ENCODE measurements around the gene ARHGEF38.

ARHGEF38 gene

DNA sequence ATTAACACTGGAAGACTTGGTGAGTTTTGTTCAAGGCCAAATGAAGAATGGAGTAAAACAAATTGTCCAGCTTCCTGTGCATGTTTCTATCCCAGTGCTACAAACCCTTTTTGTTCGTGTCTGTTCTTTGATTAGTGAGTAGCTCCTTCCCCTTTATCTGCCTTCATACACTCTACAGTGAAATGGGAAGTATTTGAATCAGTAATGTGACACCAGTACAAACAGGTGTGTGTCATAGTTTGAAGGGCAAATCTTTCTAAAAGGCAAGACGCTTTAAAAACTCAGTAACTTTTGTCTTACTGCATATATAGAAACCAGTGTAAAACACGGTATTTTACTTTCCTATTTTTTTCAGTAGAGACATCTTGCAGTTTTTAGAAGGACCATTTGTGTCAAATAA, 5.9 kb downstream of the ARHGEF38 start:
- no peak for DNase-seq (ENCODE audit: low read depth in 2 of 2)

DNA sequence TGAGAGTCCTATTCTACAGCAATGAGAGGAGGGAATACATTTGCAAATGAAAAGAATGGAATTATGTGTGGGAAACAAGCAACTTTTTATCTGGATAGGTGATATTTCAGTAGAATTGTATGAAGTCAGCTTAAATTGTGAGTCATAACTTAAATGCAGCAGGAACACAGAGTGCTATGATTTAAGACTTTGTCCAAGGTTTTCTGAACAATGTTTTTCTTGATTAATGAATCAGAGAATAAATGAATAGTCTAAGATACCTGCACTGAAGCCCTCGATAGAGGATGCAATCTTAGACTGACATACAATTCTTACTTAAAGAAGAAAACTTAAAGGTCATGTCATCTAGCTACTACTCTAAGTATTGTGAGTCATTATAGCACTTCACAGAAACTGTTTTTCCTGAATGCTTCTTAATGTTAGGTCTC, 8.0 kb downstream of the ARHGEF38 start:
- no peak for DNase-seq (ENCODE audit: low read depth in 2 of 2)

DNA sequence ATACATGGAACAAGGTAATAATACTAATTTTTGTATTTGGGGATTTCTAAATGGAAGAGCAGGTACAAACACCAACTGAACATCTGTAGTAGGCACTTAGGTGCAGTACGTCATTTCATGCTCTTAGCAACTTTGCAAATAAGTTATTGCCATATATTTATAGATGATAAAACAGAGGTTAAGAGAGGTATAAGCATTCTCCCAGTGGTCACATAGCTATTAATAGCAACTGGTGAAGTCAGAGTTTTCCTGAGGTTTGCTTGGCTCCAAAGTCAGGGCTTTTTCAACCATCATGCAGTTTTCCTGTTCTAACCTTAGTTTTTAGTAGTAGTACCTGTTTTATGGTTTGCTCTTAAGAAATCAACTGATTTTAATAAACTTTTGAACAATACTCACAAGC, 10.9 kb downstream of the ARHGEF38 start:
- DNase-seq (ENCODE audit: low read depth in 2 of 2) = no peak

DNA sequence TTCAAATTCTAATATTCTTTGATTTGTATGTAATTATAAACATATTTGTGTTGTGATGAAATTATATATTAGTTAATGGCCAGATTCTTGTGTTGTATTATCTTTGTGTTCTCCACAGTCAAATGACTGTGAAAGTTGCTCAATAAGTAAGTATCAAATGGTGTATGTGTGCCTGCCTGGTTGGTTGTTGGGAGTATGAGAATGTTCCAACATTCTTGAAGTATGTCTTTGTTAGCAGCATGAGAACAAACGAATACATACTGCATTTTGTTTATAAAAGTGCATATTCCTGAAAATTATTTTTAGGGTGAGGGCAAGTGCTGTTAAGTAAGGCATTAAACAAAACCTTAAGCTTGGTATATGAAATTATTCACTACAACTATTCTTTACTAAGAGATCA, 16.2 kb downstream of the ARHGEF38 start:
- no peak for DNase-seq (ENCODE audit: low read depth in 2 of 2)

DNA sequence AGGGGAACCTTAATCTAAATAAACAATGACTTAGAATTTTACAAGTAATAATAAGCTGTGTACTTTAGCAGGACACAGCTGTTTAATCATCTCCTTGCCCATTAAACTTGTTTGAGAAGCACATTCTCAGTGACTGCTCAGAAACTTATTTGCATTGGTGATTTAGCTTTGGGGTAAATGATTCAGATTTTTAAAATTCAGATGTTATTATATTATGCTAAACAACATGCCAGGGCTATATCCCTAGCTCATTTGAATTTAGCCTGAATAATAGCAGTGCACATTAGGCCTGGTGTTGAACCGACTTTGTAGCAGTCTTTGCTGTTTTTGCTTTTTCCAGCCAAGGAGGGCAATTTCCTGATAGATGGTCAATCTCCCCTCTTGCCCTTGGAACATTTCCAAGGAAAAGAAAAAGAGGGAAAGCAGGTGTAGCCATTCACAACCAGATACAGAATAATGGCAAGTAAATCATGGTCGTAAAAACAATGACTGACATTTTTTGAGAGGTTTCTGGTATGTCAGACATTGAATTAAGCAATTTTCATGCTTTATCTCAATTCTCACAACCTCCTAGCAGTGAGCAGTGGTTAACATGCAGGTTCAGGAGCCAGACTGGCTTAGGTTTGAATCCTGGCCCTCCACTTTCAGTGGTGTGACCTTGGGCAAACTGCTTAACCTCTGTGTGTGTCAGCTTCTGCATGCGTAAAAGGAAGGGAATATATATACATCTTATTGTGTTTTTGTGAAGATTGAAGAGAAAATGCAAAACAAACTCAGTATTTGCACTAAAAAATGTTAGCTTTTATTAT, 16.8 kb downstream of the ARHGEF38 start:
- no peak for DNase-seq (ENCODE audit: low read depth in 2 of 2)

DNA sequence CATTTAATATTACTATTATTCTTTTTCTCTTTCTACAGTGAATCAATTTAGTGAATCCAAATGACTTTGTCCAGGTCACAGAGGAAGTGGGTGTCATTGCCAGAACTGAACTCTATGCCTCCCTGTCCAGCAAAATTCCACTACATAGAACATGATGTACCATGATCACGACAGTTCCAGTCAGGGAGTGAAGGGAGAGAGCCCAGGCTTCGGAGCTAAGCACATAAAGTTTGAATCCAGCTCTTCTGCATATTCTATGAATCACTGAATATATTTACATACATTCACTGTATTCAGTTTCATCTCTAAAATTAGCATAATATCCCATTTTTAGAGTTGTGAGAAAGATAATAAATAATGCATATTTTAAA, 17.4 kb downstream of the ARHGEF38 start:
- DNase-seq (ENCODE audit: low read depth in 2 of 2) = no peak

DNA sequence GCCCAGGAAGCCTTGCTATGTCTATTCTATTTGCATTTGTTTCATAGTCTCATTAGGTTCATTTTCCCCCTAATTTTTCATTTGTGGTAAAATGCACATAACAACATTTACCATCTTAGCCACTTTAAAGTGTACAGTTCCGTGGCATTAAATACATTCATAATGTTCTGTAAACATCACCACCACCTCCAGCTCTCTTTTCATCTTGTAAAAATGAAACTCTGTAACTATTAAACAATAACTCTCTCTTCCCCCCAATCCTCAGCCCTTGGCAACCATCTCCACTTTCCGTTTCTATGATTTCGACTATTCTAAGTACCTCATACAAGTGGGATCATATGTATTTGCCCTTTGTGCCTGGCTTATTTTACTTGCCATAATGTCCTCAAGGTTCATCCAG, 19.9 kb downstream of the ARHGEF38 start:
- no peak for DNase-seq (ENCODE audit: low read depth in 2 of 2)

DNA sequence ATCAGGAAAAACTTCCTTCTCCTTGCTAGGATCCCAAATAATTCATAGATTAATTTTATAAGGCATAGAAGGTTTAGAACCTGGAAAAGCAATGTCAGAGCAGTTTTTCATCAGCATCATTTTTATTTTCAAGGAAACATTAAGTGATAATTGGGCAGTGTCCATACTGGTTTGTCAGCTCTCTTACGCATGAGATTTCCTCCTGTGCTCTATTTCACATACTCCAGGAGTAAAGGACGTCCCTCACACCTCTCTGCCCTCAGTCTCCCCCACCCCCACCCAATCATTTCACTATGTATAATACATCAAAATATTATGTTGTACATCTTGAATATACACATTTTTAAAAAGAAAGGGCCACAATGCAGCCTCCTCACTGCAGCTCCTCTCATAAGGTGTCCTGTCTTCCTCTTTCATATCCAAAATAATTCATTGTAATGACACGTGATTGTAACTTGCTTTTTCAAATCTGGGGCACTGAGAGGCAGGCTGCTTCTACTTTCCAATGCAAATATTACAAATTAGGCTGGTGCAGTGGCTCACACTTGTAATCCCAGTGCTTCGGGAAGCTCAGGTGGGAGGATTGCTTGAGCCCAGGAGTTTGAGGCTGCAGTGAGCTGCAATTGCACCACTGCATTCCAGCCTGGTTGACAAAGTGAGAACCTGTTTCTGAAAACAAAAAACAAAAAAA, 34.4 kb downstream of the ARHGEF38 start:
- no peak for DNase-seq (ENCODE audit: low read depth in 2 of 2)

DNA sequence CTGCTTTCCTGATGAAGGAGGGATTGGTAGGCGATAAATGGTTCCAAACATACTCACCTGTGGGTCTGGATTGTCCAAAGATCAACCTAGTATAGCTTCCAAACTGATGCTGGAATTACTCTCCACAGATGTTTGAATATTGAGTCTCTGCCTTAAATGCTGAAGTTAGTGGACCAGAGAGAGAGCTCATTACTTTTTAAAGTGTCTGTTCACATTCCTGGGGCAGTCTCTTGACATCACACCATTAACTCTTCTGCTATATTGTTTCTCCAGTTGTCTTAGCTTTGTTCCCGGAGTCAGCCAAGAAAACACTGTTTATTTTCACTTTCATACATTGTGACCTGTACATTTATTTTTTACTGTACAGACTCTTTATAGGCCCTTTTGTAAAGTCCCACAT, 35.4 kb downstream of the ARHGEF38 start:
- no peak for DNase-seq (ENCODE audit: low read depth in 2 of 2)

DNA sequence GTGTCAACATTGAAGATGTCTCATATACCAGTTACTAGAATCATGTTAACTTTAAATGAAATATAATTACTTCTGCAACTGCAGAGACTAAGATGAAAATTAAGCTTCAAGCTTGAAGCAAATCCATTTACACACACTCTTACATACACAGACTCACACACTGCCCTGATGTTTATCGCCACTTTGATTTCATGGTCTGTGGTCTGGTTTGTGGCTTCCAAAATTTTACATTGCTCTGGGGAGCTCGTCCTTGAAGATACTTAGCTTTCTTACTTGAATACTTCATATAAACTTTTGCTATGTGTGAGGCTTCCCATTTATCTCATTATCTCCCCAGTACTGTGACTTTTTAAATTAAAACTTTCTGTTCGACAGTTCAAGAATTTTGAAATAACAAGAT, 35.8 kb downstream of the ARHGEF38 start:
- no peak for DNase-seq (ENCODE audit: low read depth in 2 of 2)

DNA sequence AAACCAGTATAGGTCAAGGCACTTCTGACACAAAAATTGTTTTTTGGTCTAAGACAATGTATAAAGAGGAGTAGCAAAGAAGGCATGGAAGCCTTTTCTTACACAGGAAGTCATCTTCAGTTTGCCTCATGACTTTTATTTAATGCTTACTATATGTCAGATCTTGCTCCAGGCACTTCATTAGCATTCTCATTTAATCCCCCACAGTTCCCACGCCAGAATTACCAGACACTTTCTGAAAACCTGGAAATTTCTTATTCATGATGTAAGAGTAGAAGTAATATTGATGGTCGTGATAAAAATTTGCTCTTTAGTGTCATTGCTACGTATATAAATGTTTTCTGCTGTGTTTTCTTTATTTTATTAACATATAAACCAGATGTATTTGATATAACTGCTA, 39.2 kb downstream of the ARHGEF38 start:
- no peak for DNase-seq (ENCODE audit: low read depth in 2 of 2)

DNA sequence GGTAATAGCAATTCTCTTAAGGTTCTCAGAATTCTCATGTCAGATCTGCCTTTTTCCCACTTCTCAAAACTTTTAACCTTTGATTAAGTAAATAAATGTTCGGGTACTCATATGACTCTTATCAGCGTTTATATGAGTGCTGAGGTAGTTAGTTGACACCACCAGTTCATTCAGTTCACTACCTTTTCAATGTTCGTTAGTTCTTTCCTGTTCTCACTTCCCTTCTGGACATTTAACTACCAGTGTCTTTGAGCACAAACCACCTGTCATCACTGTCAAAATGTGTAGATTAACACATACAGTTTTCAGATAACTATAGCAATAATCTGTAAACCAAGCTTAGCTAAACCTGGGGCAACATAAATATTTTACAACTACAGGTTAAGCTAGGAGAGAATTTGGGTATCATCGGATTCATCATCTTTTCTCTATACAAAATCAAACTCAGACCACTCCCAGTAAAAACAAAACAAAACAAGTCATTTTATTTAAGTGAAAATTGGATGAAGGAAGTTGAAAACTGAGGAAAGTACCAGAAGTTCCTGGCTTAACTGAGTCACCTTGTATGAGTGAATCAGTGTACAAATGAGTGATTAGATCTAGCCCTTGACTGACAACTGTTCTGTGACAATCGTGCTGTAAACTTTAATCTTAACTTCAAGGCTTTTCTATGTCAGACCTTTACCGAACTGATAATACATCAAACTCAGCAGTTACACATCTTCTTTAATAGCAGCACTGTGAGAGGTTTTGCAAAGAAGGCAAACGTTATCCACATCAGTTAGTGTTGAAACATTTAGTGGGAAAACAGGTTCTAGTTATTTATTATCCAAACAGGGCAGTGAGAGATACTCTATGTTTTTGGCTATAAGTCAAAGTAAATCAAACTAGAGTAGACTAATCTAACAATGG, 41.9 kb downstream of the ARHGEF38 start:
- no peak for DNase-seq (ENCODE audit: low read depth in 2 of 2)

DNA sequence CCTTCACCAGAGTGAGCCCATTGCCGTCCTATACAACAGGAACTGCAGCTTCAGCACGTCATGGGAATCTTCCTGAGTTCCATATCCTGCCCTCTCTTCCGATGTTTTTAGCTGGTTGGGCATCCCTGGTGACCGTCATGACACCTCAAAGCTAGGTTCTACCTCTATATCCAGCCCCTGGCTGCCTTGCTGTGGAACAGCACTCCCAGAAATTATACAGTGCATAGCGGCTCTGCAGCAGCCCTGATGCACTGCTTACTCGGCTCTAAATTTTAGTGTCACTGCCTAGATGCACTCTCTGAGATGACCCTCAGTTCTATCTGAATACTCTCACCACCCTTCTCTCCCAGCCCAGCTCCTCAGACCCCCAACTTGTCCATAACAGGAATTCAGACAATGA, 44.3 kb downstream of the ARHGEF38 start:
- no peak for DNase-seq (ENCODE audit: low read depth in 2 of 2)

DNA sequence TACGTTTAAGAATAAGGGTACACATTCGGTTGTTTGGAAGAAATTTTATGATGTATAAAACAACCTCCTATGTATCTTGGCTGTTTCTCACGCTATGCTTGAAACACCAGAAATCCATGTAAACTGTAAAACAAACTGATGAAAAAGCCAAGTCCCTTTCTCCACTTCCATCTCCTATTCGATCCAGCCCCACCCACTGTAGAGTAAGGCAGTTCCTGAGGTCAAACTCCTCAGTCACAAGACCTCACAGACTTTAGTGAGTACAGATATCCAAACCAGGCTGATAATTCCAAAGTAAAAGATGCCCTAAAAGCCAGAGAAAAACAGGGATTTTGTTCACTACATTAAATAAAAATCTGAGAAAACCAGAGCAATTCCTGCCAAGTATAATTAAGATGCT, 45.6 kb downstream of the ARHGEF38 start:
- DNase-seq (ENCODE audit: low read depth in 2 of 2) = no peak

DNA sequence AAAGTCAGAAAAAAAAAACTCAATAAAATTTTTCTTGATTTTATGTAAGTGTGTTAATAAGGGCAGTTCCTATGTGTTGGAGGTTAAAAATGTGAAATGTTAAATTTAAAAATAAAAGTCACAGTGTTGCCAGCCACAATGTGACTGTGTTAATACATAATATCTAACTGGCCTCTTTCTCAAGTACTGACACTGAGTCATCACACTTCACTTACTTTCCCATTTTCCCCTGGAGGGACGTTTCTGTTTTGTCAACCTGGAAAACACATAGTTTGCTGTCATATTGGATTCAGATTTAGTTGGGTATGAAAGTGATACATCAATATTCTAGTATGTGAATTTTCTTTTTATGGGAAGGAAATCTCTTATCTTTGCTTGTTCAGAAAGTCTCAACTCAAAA, 46.4 kb downstream of the ARHGEF38 start:
- no peak for DNase-seq (ENCODE audit: low read depth in 2 of 2)

DNA sequence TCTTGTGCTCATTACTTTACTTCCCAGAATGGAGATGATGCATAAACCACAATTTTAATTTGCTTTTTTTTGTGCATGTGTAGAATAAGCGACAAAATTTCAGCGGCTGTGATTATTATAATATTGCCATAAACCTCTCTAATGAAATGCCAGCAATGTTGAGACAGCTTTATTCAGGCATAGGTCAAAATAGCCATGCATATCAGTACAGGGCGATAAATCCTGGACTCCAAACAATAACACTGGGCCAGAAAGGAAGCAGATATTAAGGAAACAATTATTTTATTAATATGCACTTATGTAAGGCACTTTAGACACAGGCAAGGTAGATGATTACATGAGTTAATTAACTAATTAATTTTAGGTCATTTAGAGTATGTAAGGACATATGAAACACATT, 47.1 kb downstream of the ARHGEF38 start:
- no peak for DNase-seq (ENCODE audit: low read depth in 2 of 2)

DNA sequence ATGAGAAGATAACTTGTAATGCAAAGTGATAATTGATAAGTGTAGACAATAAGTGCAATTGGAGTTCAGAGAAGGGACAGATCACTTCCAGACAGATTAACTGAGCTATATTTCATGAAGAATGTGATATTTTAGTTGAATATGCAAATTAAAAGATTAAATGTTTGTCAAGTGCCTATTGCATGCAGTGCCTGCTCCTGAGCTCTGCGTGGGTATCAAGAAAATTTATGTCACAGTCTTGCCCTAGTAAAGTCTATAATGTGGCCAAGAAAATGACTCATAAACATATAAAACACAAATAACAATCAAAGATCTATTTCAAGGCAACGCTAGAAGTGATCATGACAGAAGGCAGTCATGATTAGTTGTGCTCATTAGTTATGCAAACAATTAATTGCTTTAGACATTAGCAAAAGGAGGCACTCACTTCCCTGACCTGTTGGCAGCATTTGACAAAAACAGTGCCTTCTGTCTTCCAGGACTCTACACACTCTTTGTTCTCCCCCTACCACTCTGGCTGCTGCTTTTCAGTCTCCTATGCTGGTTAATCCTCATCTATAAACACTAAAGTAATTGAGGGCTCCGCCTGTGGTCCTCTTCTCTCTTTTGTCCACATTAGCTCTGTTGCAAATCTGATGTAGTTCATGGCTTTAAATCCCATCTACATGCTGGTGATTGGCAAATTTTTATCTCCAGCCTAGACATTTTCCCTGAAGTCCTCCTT, 47.7 kb downstream of the ARHGEF38 start:
- no peak for DNase-seq (ENCODE audit: low read depth in 2 of 2)

DNA sequence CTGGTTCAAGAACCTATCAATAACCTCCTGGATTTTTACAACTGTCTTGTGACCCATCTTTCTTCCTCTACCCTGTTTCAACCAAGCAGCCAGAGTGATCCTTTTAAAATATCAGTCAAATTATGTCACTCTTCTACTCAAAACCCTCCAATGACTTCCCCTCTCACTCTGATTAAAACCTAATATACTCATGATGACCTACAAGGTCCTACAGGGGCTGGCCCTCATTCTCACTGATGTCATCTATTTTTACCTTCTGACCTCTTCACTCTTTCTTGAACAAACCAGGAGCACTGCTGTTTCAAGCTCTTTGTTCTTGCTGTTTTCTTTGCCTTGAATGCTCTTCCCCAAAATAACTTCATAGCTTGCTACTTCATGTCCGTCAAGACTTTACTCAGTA, 48.5 kb downstream of the ARHGEF38 start:
- DNase-seq (ENCODE audit: low read depth in 2 of 2) = no peak

DNA sequence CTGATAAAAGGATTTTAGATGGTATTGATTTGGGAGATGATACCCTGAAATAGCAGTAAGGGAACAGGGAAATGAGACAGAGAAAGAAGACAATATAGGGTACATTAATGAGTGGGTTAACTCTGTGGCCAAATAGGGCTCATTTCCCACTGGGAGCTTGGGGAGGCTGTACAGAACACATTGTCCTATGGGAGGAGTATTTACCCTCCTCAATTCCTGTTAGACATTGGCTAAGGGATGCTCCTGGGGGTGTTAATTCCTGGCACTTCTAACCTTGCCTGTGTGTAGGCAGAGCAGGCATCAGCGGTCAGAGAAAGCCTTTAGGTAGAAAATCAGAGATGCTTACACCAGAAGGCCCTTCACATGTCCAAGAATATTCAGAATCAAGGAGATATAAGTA, 49.0 kb downstream of the ARHGEF38 start:
- DNase-seq (ENCODE audit: low read depth in 2 of 2) = no peak

DNA sequence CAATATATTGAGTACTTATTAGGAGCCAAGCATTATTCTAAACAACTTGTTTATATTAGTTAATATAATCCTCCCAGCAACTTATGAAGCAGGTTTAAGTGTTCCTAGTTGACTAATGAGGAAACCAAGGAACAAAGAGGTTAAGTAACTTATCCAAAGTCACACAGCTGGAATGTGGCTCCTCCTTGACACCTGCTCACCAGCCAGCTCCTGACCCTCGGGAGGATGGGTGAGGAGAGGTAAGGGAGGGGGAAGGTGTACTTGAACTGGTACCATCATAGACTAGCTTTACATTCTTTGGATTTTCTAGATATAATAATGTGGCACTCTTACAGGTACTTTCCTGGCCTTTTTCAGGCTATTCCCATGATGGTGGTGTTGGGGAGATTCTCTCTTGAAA, 50.7 kb downstream of the ARHGEF38 start:
- DNase-seq (ENCODE audit: low read depth in 2 of 2) = no peak

DNA sequence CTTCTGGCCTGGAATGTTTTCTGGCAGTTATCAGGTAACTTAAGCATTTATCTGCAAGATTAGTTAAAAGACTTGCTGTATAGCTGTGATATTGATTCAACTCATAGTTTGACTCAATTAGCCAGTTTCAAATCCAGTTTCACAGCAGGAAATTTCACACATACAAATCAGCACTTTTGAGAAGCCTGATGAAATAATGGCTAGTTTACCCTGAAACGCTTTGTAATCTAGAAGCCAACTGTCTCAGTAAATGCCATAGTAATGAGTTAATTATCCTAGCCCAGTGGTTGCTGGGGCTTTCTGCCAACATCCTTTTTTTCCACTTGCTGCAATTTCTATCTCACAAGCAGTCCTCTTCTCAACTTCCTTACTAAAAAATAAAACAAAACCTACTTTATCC, 53.1 kb downstream of the ARHGEF38 start:
- no peak for DNase-seq (ENCODE audit: low read depth in 2 of 2)

DNA sequence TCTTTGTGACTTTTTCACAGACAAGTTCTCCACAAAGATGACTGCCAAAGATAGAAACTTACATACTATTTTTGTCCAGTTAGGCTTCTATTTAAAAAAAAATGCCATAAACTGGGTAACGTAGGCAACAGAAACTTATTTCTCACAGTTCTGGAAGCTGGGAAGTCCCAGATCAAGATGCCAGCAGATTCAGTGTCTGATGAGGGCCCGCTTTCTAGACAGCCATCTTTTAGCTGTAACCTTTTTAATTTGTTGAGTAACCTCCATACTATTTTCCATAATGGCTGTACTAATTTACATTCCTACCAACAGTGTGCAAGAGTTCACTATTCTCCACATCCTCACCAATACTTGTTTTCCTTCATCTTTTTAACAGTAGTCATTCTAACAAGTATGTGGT, 55.5 kb downstream of the ARHGEF38 start:
- DNase-seq (ENCODE audit: low read depth in 2 of 2) = no peak
